Fibroblast of pulmonary artery (primary cell): ENCODE measurements around the gene HS1BP3.

Experiments
- DNase-seq: peaks from one replicate; pipeline ENCODE4 v3.0.0-alpha.2; 2010; ENCODE audit warnings: low read depth
- H3K4me3 ChIP-seq: replicated peaks from 2 replicates; pipeline ENCODE4 v1.5.1; 2011; ENCODE audit warnings: low read depth, mild to moderate bottlenecking, control low read depth, low read length, moderate library complexity
- CTCF ChIP-seq: IDR thresholded peaks from 2 replicates; pipeline ENCODE4 v1.5.1; 2011; ENCODE audit warnings: mild to moderate bottlenecking, control low read depth, low read length, inconsistent platforms; ENCODE audit errors: missing control alignments

Gene HS1BP3

GRCh38 chr2:20572221-20572620 is 78.7 kb downstream of the HS1BP3 start:
- H3K4me3 ChIP-seq = no peak overlapping the region
- TF ChIP-seq CTCF = no peak
- no peak for DNase-seq

DNA sequence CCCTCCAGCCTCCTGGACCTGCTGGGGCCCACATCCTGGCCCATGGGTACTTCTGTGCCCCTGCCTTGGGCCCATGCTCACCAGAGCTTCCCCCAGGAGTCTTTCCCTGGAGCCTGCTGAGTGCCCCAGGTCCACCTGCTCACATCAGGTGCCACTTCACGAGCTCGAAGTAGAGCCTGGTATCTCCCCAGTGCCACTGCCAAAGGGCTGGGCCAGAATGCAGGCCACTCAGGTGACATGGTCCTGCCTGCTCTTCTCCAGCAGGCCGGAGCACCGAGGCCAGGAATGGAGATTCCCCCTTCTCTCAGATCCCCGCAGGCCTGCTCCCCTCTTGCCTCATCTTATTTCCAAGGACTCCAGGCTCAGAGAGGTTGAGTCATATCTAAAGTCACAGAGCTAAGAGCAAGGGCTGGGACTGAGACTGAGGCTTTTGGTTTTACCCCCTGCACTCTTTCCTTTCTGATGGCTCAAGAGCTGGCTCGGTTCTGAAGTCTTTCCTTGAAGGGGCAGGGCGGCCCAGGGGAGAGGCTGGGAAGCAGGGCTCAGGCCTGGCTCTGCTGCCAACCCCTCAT is 79.2 kb downstream of the HS1BP3 start:
- no peak for DNase-seq
- TF ChIP-seq CTCF = no peak
- H3K4me3 ChIP-seq = no peak overlapping the region

DNA sequence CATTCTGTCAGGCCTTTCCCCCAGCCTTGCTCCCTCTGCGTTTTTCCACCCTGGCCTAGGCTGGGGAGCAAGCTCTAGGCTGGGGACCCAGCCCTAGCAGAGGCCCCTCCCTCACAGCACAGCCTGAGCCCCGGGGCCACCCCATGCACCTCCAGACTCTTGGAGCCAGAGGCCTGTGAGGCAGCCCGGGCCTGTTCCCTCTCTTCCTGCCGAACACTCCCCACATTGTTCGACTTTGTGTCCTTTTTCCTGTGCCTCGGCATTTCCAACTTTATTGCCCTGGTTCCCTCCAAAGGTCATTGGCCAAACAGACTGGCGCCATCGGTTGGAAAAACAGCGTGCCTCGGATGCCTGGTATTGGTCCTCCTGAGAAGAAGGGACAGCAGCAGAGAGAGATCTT is 79.7 kb downstream of the HS1BP3 start:
- DNase-seq = no peak
- no peak for TF ChIP-seq CTCF
- no peak overlapping the region for H3K4me3 ChIP-seq

GRCh38 chr2:20570249-20570648 is 80.6 kb downstream of the HS1BP3 start:
- no peak overlapping the region for H3K4me3 ChIP-seq
- TF ChIP-seq CTCF = no peak
- no peak for DNase-seq

GRCh38 chr2:20569464-20570223 is 81.3 kb downstream of the HS1BP3 start:
- no peak overlapping the region for H3K4me3 ChIP-seq
- no peak for DNase-seq
- TF ChIP-seq CTCF = no peak

DNA sequence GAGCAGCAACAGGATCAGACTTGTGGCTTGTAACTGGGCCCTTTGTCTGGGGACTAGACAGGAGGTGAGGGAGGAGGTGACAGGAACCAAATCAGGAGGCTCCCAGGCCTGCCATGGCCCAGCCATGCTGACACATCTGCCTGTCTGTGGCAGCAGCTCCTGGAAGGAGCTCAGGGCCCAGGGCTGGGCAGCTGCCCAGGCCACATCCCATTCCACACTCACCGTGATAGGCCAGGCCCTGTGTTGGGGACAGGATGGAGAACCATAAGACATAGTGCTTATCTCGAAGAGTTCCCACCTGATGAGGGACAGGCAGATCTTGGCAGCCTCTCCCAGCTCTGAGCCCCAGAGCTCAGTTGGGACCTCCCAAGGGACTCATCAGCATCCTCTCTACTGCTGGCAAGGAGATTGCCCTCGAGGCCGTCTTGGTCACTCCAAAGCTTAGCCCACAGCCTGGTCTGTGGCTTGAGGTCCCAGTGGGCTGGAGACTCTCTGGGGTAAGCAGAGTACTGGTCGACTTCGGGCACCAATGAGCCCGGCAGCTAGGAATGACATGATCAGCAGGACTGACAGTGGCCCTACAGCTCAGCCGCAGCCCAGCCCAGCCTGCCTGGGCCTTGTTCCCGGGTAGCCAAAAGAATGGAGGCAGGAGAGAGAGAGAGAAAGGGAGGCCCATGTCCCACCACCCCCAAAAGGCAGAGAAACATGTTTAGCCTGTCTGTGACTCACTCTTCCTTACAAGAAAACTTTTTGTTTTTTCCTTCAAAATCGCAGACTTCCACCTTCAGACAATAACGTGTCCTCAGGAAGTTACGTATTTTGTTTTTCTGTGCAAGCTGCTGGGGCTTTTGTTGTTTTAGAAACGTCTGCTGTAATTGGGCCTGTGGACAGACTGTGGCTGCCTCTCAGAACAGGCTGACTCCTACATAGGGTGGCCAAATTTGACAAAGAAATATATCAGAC is 82.1 kb downstream of the HS1BP3 start:
- DNase-seq = peak; percentile 93
- no peak for TF ChIP-seq CTCF
- no peak overlapping the region for H3K4me3 ChIP-seq
